ACC112 (cell line): ENCODE data around the gene DNAJC13.
"Not testable (repeated sequence)": the region's sequence is repeated elsewhere in the genome, so short reads cannot be mapped to it uniquely, and the experiment has no call there.

Source experiments
- H2AFZ ChIP-seq: fragments of 200-600 bp; sonication (generic); one replicate; pipeline ENCODE4 v1.6.0; 2017; ENCODE audit warnings: antibody characterized with exemption, low read length; ENCODE audit not compliant: unreplicated experiment
- H3K27ac ChIP-seq: fragments of 200-600 bp; sonication (generic); 2 replicates; pipeline ENCODE4 v1.5.1; 2014; ENCODE audit warnings: low read depth, mild to moderate bottlenecking, antibody characterized with exemption, low read length, moderate library complexity
- H3K27me3 ChIP-seq: fragments of 200-600 bp; sonication (generic); 2 replicates; pipeline ENCODE4 v1.6.1; 2014; ENCODE audit warnings: mild to moderate bottlenecking, antibody characterized with exemption, low read length, moderate library complexity, mixed read lengths; ENCODE audit not compliant: insufficient read depth
- H3K36me3 ChIP-seq: fragments of 200-600 bp; sonication (generic); 2 replicates; pipeline ENCODE4 v1.6.1; 2016; ENCODE audit warnings: mild to moderate bottlenecking, antibody characterized with exemption, low read length, moderate library complexity, mixed read lengths; ENCODE audit not compliant: insufficient read depth
- H3K4me1 ChIP-seq: fragments of 200-600 bp; sonication (generic); one replicate; pipeline ENCODE4 v1.6.1; 2016; ENCODE audit warnings: low read length, mixed read lengths; ENCODE audit not compliant: insufficient read depth, unreplicated experiment, control insufficient read depth
- H3K4me3 ChIP-seq: fragments of 200-600 bp; sonication (generic); 2 replicates; pipeline ENCODE4 v1.5.1; 2014; ENCODE audit warnings: mild to moderate bottlenecking, low read depth, low read length
- H3K79me2 ChIP-seq: fragments of 200-600 bp; sonication (generic); one replicate; pipeline ENCODE4 v1.6.0; 2016; ENCODE audit warnings: low read length; ENCODE audit not compliant: control insufficient read depth, unreplicated experiment, insufficient read depth

Gene DNAJC13

DNA sequence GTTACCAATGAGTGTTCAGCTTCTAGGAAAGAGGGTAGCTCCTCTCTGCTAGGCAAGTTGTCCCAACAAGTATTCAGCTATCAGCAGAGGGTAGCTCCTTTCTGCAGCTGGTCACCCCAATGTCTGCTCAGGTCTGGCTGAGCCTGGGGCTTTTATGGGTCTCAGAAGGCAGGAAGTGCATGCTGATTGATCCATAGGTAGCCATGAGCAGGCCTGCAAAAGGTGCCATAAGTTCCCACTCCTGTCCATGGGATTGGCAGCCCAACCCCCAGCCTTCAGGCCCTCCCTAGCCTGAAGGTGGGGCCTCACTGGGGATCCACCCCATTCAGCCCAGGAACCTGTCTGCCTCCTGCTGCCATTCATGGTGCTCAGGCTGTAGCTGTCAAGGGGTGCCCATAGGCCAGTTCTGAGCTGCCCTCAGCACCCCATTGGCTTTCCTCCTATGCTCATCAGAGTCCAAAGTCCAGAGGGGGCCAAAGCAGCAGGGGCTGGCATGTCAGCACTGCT lies 34.6 kb upstream of the DNAJC13 start:
- H3K27me3 ChIP-seq = peaks cover 29% of the 10 kb centered on the region
- no peaks in the 10 kb centered on the region for H3K79me2 ChIP-seq
- no peaks in the 10 kb centered on the region for H3K4me1 ChIP-seq
- H3K36me3 ChIP-seq = no peaks in the 10 kb centered on the region
- H2AFZ ChIP-seq = no peak overlapping the region
- H3K4me3 ChIP-seq = no peak overlapping the region
- H3K27ac ChIP-seq = no peak overlapping the region

DNA sequence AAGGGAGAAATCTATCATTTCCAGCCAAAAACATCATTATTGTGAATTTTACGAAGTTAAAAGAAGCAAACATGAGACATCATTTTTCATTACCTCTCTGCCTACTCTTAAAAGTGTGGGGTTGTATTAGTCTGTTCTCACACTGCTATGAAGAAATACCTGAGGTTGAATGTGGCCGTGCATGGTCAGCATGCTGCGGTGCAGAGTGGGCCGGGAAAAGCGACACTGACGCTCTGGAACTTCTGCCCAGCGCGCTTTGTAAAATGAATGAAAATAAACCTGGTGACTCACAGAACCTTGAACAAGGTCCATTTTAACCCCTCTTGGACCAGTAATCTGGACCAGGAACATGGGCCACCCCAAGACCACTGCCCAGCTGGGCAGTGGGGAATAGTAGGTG lies 31.0 kb upstream of the DNAJC13 start:
- Histone ChIP-seq H3K27ac (no peak overlapping the region), H2AFZ (no peak overlapping the region), H3K4me3 (no peak overlapping the region)

DNA sequence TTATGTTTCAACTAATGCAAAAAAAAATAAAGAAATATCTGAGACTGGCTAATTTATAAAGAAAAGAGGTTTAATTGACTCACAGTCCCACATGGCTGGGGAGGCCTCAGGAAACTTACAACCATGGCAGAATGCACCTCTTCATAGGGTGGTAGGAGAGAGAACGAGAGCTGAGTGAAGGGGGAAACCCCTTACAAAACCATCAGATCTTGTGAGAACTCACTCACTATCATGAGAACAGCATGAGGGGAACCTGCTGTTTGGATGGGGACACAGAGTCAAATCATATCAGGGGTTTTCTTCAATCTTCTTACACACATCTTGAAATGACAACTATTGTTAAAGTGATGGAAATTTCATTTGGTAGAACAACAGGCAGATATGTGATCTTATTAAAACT lies 24.6 kb upstream of the DNAJC13 start:
- not testable (repeated sequence) for H3K4me1 ChIP-seq, H3K36me3 ChIP-seq, H3K27me3 ChIP-seq, H3K27ac ChIP-seq, H2AFZ ChIP-seq, H3K79me2 ChIP-seq, H3K4me3 ChIP-seq

More for the DNA sequence above, 31.0 kb upstream of the DNAJC13 start:
- no peaks in the 10 kb centered on the region for H3K79me2 ChIP-seq
- no peaks in the 10 kb centered on the region for H3K4me1 ChIP-seq
- peaks cover 17% of the 10 kb centered on the region for H3K27me3 ChIP-seq
- no peaks in the 10 kb centered on the region for H3K36me3 ChIP-seq

DNA sequence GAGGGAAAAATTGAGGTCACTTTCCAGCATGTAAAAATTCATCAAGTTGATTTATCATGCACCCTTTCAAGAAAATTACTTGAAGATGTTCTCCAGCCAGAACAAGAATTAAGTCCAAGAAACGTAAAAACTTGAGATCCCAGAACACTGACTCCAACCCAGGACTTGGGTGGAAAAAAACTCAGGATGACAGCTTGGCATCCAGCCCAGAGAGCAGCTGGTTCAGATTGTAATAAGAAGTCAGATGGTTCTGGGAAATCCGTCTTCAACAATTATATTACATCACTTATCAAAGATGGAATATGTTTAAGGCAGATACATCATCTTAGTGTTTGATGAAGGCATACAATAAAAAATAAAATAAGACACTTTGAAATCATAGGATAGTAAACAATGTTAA lies 23.0 kb upstream of the DNAJC13 start:
- Histone ChIP-seq H3K36me3 (no peaks in the 10 kb centered on the region), H3K4me3 (no peak overlapping the region), H3K79me2 (no peaks in the 10 kb centered on the region), H3K27me3 (no peaks in the 10 kb centered on the region), H2AFZ (no peak overlapping the region), H3K27ac (no peak overlapping the region), H3K4me1 (no peaks in the 10 kb centered on the region)

DNA sequence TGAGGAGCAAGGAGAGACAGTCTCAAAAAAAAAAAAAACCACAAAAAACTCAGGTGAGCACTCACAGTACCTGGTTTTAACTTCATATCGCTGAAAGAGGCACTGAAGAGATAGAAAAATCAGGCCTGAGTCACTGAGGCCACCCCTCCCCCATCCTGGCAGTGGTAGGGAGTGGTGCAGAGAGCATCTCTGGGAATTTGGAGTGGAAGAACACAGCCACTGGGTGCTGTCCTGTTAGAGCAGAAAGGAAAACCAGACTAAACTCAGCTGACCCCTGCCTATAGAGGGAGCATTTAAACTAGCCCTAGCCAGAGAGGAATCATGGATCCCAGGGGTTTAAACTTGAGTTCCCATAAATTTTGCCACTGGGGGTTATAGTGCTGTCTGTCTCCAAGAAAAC lies 22.2 kb upstream of the DNAJC13 start:
- Histone ChIP-seq H3K36me3 (no peaks in the 10 kb centered on the region), H3K27ac (no peak overlapping the region), H3K79me2 (no peaks in the 10 kb centered on the region), H3K27me3 (no peaks in the 10 kb centered on the region), H3K4me1 (no peaks in the 10 kb centered on the region), H2AFZ (no peak overlapping the region), H3K4me3 (no peak overlapping the region)

DNA sequence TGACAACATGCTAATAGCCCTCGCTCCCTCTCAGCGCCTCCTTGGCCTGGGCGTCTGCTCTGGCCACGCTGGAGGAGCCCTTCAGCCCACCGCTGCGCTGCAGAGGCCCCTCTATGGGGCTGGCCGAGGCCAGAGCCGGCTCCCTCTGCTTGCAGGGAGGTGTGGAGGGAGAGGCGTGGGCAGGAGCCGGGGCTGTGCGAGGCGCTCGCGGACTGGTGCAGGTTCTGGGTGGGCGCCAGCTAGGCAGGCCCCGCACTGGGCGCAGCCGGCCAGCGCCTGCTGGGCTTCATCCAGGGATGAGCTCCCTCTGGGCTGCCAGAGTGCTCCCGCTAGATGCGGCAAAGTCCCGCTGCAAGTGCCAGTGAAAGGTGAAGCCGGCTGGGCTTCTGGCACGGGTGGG lies 21.0 kb upstream of the DNAJC13 start:
- H3K27ac ChIP-seq = no peak overlapping the region
- H3K27me3 ChIP-seq = no peaks in the 10 kb centered on the region
- H3K36me3 ChIP-seq = no peaks in the 10 kb centered on the region
- H3K4me1 ChIP-seq = no peaks in the 10 kb centered on the region
- no peak overlapping the region for H3K4me3 ChIP-seq
- H3K79me2 ChIP-seq = no peaks in the 10 kb centered on the region
- no peak overlapping the region for H2AFZ ChIP-seq

DNA sequence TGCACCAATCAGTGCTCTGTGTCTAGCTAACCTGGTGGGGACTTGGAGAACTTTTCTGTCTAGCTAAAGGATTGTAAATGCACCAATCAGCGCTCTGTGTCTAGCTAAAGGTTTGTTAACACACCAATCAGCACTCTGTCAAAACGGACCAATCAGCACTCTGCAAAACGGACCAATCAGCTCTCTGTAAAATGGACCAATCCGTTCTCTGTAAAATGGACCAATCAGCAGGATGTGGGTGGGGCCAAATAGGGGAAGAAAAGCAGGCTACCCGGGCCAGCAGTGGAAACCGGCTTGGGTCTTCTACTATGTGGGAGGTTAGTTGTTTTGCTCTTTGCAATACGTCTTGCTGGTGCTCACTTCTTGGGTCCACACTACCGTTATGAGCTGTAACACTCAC lies 20.5 kb upstream of the DNAJC13 start:
- H3K27me3 ChIP-seq, H3K36me3 ChIP-seq, H3K79me2 ChIP-seq, H3K4me3 ChIP-seq, H3K27ac ChIP-seq, H2AFZ ChIP-seq, H3K4me1 ChIP-seq: not testable (repeated sequence)

DNA sequence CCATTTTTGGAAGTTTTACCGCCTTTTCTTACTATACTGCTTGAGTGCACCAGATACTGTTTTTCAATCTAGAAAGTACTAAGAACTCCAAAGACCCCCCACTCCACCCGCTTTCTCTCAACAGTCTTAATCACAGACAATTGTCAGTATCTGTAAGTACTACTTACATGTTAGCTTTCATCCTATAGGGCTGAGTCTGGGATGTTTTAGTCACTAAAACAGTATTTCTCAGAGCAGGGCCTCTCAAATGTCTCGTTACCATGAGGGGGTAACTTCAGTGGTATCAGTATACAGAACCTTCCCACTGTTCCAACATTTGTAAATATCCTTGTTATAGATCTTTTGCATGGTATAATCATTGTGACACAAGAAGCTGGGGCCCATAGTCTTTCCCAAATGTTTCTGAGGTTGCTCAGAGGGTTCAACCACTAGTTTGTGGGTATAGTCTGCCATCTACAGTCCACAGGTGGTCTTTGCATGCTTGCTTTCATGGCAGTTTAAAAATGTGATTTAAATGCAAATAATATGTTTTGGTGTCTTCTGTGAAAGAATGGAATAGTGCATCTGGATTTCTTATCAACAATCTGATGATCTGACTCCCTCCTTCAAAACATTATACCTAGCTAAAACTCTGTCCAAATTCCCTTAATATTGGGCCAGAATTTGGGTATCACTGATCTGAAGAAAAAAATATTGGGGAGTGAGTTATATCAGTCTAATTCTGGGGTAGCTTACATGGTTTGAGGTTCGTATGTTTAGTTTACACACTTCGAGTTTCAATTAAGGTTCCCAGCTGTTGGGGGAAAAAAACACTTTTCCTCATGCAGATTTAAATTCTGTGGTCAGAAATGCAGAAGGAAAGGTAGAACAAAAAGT lies 18.0 kb upstream of the DNAJC13 start:
- Histone ChIP-seq H3K79me2 (no peaks in the 10 kb centered on the region), H3K4me1 (no peaks in the 10 kb centered on the region), H3K27me3 (no peaks in the 10 kb centered on the region), H3K27ac (no peak overlapping the region), H3K36me3 (no peaks in the 10 kb centered on the region), H3K4me3 (no peak overlapping the region), H2AFZ (no peak overlapping the region)

DNA sequence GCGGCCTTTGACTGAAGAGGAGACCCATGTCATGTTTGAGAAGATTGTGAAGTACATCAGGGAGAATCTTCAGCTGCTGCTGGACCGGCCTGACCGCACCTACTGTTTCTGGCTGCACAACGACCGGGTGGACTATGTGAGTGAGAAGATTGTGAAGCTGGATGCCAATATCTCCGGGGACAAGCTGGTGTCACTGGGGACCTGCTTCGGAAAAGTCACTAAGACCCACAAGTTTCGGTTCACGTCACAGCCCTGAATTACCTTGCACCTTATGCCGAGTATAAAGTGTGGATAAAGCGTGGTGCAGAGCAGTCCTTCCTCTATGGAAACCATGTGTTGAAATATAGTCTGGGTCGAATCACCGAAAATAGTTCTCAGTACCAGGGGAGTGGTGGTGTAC lies 16.0 kb upstream of the DNAJC13 start:
- Histone ChIP-seq H3K79me2 (no peaks in the 10 kb centered on the region), H3K27ac (no peak overlapping the region), H3K4me3 (no peak overlapping the region), H3K36me3 (no peaks in the 10 kb centered on the region), H3K4me1 (no peaks in the 10 kb centered on the region), H3K27me3 (no peaks in the 10 kb centered on the region), H2AFZ (no peak overlapping the region)

DNA sequence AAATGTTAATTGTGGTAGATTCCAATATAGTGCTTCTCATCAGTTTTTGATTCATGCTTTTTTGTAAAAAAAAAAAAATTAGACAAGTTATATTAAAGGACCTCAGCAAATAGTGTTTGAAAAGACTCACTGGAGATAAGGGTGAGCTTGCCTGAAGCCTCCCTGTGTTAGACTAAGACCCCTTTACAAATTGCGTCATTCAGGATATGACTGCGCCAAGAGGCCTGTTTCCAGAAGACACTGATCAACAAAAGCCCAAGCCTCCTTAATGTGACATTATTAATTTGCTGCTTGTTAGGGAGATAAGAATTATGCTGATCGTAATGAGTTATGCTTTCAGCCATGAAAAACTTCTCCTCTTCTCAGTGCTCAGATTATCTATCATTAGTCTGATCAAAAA lies 13.0 kb upstream of the DNAJC13 start:
- Histone ChIP-seq H3K27ac (no peak overlapping the region), H3K4me3 (no peak overlapping the region), H3K4me1 (no peaks in the 10 kb centered on the region), H3K36me3 (no peaks in the 10 kb centered on the region), H3K27me3 (no peaks in the 10 kb centered on the region), H2AFZ (no peak overlapping the region), H3K79me2 (no peaks in the 10 kb centered on the region)

DNA sequence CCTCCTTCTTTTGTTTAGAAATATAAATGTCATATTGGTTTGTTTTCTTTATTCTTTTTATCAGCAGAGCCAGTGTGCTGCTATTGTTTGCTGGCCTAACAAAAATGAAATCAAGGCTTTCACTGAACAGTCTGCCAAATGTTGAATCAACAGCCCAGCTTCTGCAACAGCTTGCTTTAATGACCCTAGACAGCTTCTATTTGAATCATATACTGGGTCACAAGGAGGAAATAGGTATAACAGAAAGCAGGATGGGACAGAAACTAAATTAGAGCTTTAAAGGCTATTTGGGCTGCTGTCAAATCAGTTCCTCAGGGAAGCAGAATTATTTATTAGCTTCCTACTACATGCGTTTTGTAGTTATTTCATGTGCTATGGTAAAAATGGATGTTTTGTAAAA lies 12.1 kb upstream of the DNAJC13 start:
- Histone ChIP-seq H3K4me3 (no peak overlapping the region), H3K4me1 (no peaks in the 10 kb centered on the region), H3K36me3 (no peaks in the 10 kb centered on the region), H3K27ac (no peak overlapping the region), H3K27me3 (no peaks in the 10 kb centered on the region), H2AFZ (no peak overlapping the region), H3K79me2 (no peaks in the 10 kb centered on the region)
